ENCODE data around the gene ABLIM1. TPM values are rescaled to one million over a fixed set of nuclear protein-coding genes. Genes with fewer than 3 reads are reported as not detected.

The ABLIM1 gene
- total and polyA plus RNA-seq, 10 of the 15 experiments (the other 5 are each of a cell fraction or from before 2014, with no cell fraction given), result 14.2 to 50.5 (median 28.1) TPM

- Histone ChIP-seq H3K9me3 (replicated peaks; ENCODE audit: control insufficient read depth, insufficient read depth, low read length) (no peaks in the 10 kb centered on the region; the same call in 2 of the 3 replicates), H4K20me1 (ENCODE audit: control insufficient read depth, insufficient read depth) (no peaks in the 10 kb centered on the region), H3K9ac (ENCODE audit: control insufficient read depth, insufficient read depth, low read length) (no peak overlapping the region), H3K27me3 (replicated peaks in 1 of 2; ENCODE audit: control insufficient read depth in 2 of 2, insufficient read depth in 2 of 2, low read length in 1 of 2) (peaks cover 4 to 7% of the 10 kb centered on the region in 2 experiments; a peak in 3 of 4 replicates), H3K27ac (ENCODE audit: control insufficient read depth, insufficient read depth) (no peak overlapping the region), H3K79me2 (ENCODE audit: control insufficient read depth, insufficient read depth, low read length) (no peaks in the 10 kb centered on the region), H2AFZ (ENCODE audit: control insufficient read depth, low read depth, low read length) (no peak overlapping the region), H3K36me3 (ENCODE audit: control insufficient read depth in 2 of 2, insufficient read depth in 2 of 2, low read length in 1 of 2) (no peaks in the 10 kb centered on the region), H3K4me1 (ENCODE audit: control insufficient read depth, insufficient read depth, low read length) (peaks cover 2% of the 10 kb centered on the region; the same call in 1 of the 2 replicates), H3K4me2 (ENCODE audit: control insufficient read depth, insufficient read depth) (no peak overlapping the region), H3K4me3 (no peak overlapping the region)
- ChIA-PET CTCF (no interaction called here), RAD21 (ENCODE audit: unreplicated experiment) (no interaction called here), POLR2A (no interaction called here), SMC1A (ENCODE audit: uncharacterized antibody, unreplicated experiment) (interaction anchor here (2.0 kb wide), 1 partner anchor 18 kb away, joined by 5 read pairs; no protein-coding TSS in a partner anchor)
- in situ Hi-C loops (cut with MboI) (no loop called here), intact Hi-C loops (cut with micrococcal nuclease; ENCODE audit: unreplicated experiment) (no loop called here)
- BruUV-seq (replicated peaks), result no TSS peak
- TF ChIP-seq CEBPZ (IDR thresholded peaks at IDR 0.05; ENCODE audit: low read depth, low read length) (no peak), JUNB (IDR thresholded peaks at IDR 0.05) (no peak), MXI1 (IDR thresholded peaks at IDR 0.05; ENCODE audit: low read depth, low read length) (no peak), PAX5 (IDR thresholded peaks at IDR 0.05; ENCODE audit: borderline replicate concordance, low read depth, low read length) (no peak), EED (IDR thresholded peaks at IDR 0.05; ENCODE audit: low read depth) (no peak), HDGF (IDR thresholded peaks at IDR 0.05) (no peak), POLR2AphosphoS2 (IDR thresholded peaks at IDR 0.05; ENCODE audit: low read depth, low read length) (no peak), WRNIP1 (IDR thresholded peaks at IDR 0.05; ENCODE audit: borderline replicate concordance, low read depth, low read length) (no peak), CHD4 (IDR thresholded peaks at IDR 0.05) (no peak)
- FAIRE-seq (peak; percentile 57), ATAC-seq (no peak), DNase-seq (ENCODE audit: low read depth, low spot score) (no peak)
- WGBS (ENCODE audit: insufficient coverage, insufficient replicate concordance, low lambda C conversion rate, missing lambda C conversion rate), result 29% methylated on average over 1 of the region's 1 CpG
These were observed 31.2 kb downstream of the ABLIM1 start for GRCh38 chr10:114626841-114627240.
